ENCODE data around the gene PHGDH. TPM values are rescaled to one million over a fixed set of nuclear protein-coding genes. Genes with fewer than 3 reads are reported as not detected.

The PHGDH gene
- total and polyA plus RNA-seq, 9 of the 15 experiments (the other 6 are each of a cell fraction or from before 2014, with no cell fraction given): 6.7 to 84.2 (median 36.2) TPM

- TF ChIP-seq HNRNPUL1 (IDR thresholded peaks at IDR 0.05; ENCODE audit: low read length): no peak
- no peak for TF ChIP-seq TAF9B (IDR thresholded peaks at IDR 0.05; ENCODE audit: partially characterized antibody)
- TF ChIP-seq, protein P1, sequence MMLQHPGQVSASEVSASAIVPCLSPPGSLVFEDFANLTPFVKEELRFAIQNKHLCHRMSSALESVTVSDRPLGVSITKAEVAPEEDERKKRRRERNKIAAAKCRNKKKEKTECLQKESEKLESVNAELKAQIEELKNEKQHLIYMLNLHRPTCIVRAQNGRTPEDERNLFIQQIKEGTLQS (IDR thresholded peaks at IDR 0.05): no peak
- TF ChIP-seq, protein P1 (CRISPR knock-in tag; conservative IDR thresholded peaks at IDR 0.05): no peak
- no peak for TF ChIP-seq CREB3 (tag; conservative IDR thresholded peaks at IDR 0.05; ENCODE audit: low read depth)
- no peak for TF ChIP-seq PCBP2 (IDR thresholded peaks at IDR 0.05; ENCODE audit: low read depth, low read length, poor library complexity, severe bottlenecking)
- TF ChIP-seq ZNF263 (CRISPR knock-in tag; IDR thresholded peaks at IDR 0.05; ENCODE audit: borderline replicate concordance): no peak
- TF ChIP-seq, protein P2, sequence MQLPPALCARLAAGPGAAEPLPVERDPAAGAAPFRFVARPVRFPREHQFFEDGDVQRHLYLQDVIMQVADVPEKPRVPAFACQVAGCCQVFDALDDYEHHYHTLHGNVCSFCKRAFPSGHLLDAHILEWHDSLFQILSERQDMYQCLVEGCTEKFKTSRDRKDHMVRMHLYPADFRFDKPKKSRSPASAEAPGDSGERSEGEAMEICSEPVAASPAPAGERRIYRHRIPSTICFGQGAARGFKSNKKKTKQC (CRISPR knock-in tag; IDR thresholded peaks at IDR 0.05): no peak
- no peak for TF ChIP-seq CTCFL (IDR thresholded peaks at IDR 0.05; ENCODE audit: borderline replicate concordance, insufficient read depth, low read depth, low read length, poor library complexity, severe bottlenecking)
These were observed 22.0 kb downstream of the PHGDH start (continued) for GRCh38 chr1:119733754-119734153.

Measured in K562 (cell line).